HG03103 (cell line): Measurements from ENCODE around the gene COLEC12.
"Not testable (repeated sequence)": the region's sequence is repeated elsewhere in the genome, so short reads cannot be mapped to it uniquely, and the experiment has no call there.

Source experiments
- ATAC-seq: cut with Tn5 transposase; IDR thresholded peaks from one replicate; pipeline ENCODE4 v1.9.1; 2021; ENCODE audit warnings: low read depth; ENCODE audit not compliant: unreplicated experiment

Gene COLEC12

DNA sequence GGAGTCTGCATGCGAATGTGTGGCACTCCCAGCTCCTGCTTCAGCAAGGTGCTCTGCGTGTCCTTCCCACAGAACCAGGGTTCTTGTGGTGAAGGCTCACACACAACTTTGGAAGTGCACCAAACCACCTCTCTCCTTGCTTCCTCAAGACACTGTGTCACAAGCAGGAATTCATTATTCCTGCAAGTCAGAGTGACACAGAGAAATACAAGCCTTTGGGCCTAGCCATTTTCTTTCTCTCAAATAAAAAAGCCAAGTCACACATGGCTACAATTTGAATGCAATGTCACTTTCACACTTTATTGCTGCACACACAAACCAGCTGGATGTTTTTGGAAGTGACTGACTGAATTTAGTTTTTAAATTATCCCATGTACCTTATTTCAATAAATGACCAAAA, 202.6 kb downstream of the COLEC12 start:
- ATAC-seq: no peak

DNA sequence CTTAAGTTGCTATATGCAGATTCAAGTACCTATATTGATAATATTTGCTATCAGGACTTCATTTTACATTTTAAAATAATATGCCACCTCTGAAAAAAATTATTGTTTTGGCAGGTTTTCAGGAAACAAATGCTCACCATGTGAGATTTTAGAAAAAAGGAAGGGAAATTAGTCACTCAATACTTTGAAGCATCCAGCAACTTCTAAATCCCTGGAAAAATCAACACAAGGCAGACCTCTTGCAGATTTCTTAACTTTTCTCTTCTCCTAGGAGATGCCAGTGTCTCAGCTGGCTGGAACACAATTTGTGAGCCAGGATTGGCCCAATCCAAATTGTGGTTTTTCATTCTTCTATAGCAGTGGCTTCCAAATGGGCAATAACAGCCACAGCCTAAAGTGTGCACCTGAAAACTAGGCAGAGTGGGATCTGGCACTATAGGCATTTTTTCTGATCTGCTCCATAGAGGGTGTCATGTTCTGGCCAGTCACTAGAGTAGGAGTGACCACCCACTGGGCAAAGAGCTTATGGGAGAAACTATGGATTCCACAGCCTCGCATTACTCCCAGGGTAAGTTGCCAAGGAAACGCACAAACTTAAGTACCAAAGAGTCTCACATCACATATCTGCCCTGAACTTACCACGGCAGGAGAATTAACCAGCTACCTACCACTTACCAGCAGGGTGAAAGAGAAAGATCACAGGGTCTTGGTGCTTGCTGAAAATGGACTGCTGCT, 204.6 kb downstream of the COLEC12 start:
- ATAC-seq: no peak

DNA sequence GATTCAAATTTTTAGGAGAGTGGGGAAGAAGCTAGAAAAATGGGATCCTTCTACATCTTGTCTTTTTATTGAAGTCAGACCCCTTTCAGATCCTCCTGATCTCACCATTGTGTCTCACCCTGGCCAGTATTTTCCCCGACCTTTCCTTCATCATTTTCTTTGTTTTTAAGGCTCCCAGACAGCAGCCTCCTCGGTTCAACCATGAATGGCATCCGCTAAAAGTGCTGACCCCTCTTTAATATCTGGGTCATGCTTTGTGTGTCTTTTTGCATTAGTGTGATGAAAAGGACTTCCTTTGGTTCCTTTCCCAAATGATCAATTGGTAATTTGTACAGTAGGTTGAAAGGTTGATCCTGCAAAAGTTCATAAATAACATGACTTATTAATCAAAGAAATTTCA, 205.9 kb downstream of the COLEC12 start:
- no peak for ATAC-seq

DNA sequence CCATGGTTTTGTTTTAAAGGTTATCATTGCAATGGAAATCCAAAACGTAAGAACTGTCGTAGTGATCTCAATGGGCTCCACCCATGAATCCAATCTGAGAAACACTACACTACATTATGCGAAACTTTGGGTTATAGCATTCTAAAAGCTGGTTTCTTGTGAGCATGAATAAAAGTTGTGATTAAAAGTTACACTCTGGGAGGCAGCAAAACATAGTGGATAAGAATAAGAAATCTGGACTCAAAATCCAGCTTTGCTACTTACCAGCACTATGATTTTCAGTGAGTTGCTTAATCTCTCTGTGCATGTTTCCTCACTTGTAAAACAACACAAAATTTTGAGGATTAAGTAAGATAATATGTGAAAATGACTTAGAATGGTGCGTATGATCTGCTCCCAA, 207.0 kb downstream of the COLEC12 start:
- ATAC-seq: no peak

DNA sequence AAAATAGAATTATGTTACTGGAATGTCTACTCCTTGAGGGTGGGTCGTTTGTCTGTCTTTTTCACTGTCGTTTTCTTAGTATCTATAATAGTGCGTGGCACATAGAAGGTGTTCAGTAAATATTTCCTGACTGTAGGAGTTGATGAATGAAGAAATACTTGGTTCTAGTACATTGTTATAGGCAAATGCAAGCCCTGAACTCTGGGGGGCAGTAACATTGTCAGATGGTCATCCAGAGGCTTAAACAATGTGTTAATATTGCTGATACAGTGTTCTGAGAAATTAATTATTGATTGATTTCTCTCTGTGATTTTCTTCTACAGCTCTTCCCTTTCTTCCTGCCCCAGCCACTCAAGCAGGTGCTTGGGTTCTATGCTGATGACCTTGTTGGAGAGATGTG, 208.2 kb downstream of the COLEC12 start:
- no peak for ATAC-seq

DNA sequence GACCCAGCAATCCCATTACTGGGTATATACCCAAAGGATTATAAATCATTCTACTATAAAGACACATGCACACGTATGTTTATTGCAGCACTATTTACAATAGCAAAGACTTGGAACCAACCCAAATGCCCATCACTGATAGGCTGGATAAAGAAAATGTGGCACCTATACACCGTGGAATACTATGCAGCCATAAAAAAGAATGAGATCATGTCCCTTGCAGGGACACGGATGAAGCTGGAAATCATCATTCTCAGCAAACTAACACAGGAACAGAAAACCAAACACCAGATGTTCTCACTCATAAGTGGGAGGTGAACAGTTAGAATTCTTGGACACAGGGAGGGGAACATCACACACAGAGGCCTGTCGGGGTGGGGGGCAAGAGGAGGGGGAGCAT, 210.5 kb downstream of the COLEC12 start:
- not testable (repeated sequence) for ATAC-seq

DNA sequence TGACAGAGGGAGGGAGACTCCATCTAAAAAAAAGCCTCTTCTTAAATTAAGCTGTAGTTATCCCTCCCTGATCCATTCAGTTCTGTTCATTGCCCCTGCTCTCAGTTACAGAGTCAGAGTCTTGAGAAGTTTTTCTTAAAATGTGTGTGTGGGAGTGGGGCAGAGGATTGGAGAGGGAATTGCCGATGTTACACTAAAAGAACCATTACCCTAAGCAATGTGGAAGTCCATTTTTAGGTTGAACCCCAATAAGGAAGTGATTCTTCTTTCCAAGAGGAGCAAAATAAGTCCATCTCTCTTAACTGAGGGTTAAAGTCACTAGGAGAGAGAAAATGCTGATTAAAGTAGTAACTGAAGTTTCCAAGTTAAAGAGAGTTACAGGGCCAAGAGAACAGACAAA, 211.5 kb downstream of the COLEC12 start:
- ATAC-seq: no peak

DNA sequence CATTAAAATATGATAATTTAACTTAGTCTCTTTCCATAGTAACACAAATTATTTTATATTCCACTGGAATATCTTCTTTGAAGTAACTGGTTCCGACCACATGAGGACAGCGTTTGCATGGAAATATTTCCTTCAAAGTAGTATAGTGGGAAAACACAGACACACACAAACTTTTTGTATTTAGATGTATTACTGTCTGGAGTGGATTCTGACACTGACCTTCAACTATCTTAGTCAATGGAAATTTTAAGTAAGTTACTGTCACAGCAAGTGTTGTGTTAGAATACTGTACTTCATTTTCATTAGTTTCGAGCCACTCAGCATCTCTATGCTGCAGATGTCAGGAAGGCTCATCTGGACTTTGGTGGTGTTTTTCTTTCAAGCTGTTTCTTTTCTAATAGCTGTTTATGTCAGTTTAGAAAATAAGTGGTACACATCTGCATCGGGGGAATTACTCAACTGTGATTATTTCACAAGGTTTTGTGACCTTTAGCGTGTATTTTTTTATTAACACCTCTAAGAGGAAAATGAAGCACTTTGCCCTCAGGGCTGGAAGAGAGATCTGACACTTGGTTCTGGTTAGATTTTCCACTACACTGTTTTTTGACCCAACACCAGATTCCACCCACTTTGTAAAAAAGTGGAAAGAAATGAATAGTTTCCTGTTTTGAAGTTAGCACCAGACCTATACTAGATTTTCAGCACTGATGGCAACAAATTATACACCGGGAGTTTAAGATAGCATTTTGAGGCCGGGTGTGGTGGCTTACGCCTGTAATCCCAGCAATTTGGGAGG, 213.8 kb downstream of the COLEC12 start:
- ATAC-seq: no peak

DNA sequence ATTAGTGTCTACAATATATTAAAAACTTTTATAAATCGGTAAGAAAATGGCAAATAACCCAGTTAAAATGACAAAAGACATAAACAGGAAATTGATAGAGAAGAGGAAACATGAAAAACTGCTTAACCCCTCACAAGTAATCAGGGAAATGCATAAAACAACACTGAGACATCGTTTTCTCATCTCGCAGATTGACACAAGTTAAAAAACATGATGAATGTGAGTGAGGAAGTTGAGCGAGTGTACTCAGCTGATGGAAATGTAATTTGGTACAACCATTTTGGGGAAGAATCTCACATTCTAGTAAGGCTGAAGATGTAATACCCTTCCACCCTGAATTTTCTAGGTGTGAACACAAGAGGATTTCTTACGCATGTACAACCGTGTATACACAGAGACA, 214.7 kb downstream of the COLEC12 start:
- no peak for ATAC-seq

DNA sequence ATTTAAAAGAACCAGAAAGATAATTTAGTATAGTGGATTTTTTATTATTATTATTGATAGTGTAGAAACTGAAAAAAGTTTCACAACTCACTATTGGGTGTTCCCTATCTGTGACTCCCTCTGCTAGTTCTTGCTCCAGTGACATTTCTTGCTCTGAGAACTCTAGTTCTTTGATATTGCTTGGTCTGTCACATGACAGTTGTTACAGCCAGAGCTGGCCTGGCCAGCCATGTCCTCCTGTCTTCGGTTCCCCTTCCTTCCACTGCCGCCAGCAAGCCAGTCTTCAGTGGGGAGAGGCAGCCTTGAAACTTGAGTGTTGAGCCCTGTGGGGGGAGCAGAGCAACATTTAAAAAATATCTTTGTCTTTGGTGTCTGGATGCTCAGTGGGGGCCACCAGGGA, 225.0 kb downstream of the COLEC12 start:
- no peak for ATAC-seq

DNA sequence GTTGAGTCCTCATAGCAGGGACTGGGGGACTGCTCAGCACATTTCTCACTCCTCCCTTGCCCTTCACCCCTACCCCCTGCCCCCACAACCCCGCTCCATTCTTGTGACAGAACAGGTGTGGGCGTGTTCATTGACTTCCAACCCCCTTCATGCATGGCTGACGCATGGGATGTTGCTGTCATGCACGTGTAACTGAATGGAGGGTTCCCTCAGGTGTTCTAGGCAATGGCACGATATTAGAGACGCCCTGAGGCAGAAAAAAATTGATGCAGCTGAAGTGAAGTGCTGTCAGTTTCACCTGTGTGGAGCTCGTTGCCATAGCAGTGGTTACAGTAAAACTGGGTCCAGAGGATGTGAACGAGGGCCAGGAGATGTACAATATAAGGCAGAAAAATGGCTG, 226.2 kb downstream of the COLEC12 start:
- no peak for ATAC-seq

DNA sequence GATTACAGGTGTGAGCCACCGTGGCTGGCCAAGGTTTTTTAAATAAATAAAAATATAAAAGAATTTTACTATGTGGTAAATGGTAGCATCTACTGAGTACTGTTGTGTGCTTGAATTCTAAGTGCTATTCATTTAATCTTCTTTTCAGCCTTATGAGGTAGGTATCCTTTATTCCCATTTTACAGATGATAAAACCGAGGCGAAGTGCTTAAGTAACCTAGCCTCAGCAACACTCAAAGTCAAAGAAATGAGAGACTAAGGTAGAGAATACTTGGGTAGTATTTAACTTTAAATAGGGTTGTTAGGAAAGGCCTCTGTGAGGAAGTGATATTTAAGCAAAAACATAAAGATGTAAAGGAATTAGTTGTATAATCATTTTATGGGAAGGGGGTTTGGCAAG, 227.0 kb downstream of the COLEC12 start:
- ATAC-seq: no peak

DNA sequence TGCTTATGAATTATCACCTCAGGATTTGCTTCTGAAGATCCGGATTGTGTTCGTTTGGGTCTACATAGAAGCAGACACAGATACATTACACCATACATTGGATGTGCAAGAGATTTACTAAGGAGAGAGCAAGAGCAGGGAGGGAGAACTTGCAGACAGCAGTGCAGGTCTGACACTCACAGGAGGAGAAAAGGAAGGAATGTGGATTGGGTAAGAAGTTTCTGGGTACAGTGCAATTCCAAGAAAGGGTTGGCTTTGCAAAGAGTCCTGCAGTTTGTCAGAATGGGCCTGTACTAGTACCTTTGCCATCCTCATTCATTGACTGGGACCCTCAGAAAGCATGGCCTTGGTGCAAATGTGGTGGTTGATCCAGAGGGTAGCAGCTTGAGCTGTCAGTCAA, 227.9 kb downstream of the COLEC12 start:
- no peak for ATAC-seq

DNA sequence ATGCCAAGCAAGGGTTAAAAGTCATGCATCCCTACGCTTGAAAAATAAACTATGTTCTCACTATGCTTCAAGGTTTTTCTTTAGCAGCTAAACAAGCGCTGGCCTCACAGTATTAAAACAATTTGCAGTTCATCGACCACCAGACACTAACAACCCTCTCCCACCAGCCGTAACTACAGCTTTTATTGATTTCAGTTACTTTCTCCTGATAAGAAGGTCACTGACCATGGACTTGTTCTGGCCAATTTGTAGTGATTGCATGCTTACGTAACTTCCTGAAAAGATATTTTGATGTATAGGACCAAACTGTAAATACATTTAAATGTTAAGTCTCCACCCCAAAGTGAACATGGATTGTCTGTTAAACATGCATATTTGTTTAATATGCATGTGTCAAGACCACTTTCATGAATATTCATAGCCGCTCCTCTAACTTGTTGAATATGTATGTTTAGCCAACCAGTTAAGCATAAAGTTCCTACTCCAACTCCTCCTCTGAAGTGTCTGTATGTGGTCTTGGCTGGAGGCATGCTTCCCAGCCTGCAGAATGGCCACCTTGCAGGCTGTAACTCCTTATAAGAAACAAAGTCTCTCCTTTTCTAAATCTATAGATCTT, 230.9 kb downstream of the COLEC12 start:
- ATAC-seq: no peak

DNA sequence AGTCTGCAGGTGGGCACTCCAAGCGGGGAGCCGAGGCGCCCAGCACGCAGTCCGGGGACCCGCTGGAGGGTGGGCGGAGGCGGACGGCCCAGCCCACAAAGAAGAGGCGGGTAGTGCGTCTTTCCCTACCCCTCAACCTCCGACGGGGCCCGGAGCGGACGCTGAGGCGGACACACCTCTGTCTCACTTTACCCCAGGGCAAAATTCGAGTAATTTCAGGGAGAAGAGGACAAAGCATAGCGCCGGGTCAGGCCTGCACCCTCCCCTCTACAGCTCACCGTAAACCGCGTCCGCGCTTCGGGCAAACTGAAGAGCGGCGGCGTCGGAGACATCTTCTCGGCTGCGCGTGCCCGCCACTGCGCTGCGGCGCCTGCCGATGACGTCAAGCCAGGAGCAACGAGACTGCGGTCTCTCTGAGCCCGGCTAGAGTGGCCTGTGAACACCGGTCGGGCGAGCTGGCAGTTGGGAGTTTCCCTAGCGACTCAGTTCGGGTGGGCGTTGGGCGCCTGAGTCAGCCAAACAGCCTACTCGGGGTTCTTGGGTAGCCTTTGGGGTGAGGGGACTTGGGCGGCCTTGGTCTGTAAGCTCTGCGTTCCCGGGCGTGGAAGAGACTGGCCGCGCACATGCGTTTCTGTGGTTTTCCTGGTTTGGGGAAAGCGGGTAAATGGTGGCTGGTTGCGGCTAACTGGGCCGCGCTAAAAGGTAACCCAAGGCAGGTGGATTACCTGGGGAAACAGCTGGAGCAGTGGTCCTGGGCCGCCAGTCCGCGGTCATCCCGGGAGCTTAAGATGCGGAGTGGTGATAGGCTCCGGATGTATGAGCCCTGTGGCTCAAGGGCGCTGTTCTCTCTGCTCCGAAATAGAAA, 232.6 kb downstream of the COLEC12 start, which contains the start of gene THOC1:
Gene THOC1, minus strand, starts transcription at position 360 of the 865 bp plus-strand sequence. Its CDS starts 28 bp downstream, at position 332.
- peak; percentile 86 for ATAC-seq

DNA sequence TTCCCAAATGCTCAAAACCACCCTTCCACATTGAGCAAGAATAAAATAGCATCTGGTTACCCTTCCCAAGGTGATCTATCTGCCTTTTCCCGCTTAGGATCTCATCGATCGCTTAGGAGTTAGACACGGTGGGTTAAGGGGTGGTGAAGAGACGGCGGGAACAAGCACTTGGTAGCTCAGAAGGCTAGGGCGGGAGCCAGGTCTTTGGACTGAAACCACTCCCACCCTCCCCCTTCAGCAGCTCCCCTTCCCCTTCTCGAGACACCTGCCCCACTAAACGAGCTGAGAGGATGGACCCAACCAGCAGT, 233.2 kb downstream of the COLEC12 start:
- ATAC-seq: no peak
